ENCODE measurements around the gene TRAM2.

- TF ChIP-seq POLR2A (IDR thresholded peaks at IDR 0.05) (no peak), CTCF (IDR thresholded peaks at IDR 0.05) (no peak)
These were observed 41.9 kb downstream of the TRAM2 start for GRCh38 chr6:52534966-52535390.

All from right lobe of liver (tissue), 4 donors.